GM19438 (cell line): ENCODE data around the gene NUP214.
"Not testable (repeated sequence)": the region's sequence is repeated elsewhere in the genome, so short reads cannot be mapped to it uniquely, and the experiment has no call there.

Source experiments
- ATAC-seq: cut with Tn5 transposase; IDR thresholded peaks from one replicate; pipeline ENCODE4 v1.9.1; 2021; ENCODE audit warnings: low read depth; ENCODE audit not compliant: unreplicated experiment

The NUP214 gene

DNA sequence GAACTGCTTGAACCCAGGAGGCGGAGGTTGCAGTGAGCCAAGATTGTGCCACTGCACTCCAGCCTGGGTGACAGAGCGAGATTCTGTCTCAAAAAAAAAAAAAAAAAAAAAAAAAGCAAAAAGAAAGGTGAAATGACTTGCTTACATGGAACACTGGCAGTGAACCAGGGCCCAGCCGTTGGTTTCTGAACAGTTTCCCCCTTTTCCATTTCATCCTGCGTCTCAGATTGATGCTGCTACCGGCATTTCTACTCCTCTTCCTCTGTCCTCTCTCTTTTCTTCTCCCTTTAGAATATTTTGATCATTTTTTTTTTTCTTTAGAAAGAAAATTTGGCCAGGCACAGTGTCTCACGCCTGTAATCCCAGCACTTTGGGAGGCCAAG, 10.0 kb upstream of the NUP214 start:
- ATAC-seq = not testable (repeated sequence)

DNA sequence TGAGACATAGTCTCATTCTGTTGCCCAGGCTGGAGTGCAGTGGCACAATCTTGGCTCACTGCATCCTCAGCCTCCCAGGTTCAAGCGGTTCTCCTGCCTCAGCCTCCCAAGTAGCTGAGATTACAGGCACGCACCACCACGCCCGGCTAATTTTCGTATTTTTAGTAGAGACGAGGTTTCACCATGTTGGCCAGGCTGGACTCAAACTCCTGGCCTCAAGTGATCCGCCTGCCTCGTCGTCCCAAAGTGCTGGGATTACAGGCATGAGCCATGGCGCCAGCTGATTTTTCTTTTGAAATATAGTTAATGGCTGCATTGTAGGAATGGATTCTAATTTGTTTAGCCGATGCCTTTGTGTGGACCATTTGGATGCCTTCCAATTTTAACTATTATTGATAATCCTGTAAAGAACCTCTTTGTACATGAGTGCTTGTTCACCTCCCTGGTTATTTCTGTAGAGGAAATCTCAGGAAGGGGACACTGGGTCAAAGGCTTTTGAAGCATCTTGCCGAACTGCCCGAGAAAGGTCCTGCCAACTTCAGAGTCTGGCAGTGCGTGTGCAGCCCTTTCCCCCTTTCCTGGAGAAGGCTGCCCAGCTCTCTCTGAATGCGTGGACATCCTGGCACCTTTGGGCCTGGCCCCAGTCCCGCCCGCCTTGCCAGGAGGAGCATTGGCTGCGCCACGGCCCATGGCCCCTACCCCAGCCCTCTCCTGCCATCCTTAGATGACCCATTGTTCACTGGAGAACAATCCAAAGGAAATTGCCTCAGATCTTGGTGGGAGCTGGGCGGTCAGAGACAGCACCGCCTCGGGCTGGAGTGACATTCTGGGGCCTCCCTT, 8.9 kb upstream of the NUP214 start:
- ATAC-seq = no peak

DNA sequence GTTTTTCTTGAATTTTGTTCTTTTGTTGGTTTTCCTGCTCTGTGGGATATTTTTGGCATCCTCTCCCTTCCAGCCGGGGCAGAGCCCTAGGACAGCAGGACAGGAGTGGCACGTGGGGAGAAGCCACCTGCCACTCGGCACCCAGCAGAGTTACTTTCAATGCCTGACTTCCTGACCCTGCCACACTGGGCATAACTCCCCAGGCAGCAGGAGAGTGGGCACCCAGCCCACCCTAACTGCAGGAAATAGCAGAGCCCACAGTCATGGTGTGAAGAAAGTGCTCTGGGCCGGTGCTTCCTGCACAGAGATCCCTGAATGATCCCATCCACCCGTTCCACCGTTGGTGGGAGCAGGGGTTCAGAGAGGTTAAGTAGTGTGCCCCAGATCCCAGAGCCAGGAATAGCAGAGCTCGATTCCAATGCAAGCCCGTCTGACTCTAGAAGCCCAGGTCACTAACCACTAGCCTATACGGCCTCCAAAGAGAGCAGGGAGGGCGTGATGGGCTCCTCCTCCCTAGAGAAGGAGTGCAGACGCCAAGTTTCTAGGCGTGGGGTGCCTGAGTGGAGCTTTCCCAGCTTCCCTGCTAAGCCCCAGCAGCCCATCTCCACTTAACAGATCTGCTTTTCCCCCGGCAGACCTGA, 8.1 kb upstream of the NUP214 start:
- no peak for ATAC-seq

DNA sequence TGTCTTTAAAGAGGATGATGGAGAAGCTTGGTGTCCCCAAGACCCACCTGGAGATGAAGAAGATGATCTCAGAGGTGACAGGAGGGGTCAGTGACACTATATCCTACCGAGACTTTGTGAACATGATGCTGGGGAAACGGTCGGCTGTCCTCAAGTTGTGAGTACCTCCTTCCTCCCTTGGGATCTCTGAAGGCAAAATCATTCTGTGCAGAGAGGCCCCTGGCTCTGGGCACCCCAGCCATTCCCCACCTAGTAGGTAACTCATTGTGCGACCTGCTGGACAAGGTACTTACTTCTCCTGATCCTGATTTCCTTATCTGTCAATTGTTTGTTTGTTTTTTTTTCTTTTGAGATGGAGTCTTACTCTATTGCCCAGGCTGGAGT, 7.6 kb upstream of the NUP214 start:
- ATAC-seq = no peak

DNA sequence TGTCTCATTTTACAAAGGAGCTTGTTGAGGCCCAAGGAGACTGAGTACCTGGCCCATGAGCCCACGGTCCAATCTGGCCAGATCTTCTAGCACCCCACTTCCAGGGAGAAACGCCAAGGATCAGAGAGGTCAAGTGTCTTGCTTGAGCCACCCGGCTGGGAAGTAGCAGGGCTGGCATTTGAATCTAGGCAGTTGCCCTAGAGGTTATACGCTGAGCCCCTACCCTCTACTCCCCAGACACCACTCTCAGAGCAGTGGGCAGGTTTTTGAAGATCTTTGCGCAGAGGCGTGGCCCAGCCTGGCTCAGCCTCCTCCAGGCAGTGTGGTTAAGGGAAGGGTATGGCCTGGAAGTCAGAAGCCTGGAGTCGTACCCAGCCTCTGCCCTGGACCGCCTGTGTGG, 5.8 kb upstream of the NUP214 start:
- no peak for ATAC-seq

DNA sequence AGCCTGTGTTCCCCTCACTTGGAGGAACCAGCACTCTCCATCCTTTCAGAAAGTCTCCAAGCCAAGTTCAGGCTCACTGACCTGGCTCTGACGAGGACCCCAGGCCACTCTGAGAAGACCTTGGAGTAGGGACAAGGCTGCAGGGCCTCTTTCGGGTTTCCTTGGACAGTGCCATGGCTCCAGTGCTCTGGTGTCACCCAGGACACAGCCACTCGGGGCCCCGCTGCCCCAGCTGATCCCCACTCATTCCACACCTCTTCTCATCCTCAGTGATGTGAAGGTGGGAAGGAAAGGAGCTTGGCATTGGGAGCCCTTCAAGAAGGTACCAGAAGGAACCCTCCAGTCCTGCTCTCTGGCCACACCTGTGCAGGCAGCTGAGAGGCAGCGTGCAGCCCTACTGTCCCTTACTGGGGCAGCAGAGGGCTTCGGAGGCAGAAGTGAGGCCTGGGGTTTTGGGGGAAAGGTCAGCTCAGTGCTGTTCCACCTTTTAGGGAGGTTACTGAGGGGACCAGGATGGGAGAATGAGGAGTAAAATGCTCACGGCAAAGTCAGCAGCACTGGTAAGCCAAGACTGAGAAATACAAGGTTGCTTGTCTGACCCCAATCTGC, 4.7 kb upstream of the NUP214 start:
- no peak for ATAC-seq

DNA sequence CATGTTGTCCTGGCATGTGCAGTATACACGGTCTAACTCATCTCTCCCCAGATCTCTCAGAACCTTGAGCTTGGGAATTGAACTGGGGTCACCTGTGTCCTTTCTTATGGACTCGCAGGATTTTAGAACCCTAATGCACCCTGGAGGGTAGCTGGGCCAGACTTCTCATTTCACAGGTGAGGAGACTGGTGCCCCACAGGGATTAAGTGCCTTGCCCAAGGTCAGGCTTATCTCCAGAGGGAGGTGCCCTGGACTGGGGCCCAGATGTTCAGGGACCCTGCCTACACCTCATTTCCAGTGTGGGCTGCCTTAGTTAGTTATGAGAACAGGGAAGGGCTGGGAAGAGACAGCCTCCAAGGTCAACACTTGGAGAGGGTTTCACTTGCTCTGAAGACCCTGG, 4.0 kb upstream of the NUP214 start:
- ATAC-seq = no peak

DNA sequence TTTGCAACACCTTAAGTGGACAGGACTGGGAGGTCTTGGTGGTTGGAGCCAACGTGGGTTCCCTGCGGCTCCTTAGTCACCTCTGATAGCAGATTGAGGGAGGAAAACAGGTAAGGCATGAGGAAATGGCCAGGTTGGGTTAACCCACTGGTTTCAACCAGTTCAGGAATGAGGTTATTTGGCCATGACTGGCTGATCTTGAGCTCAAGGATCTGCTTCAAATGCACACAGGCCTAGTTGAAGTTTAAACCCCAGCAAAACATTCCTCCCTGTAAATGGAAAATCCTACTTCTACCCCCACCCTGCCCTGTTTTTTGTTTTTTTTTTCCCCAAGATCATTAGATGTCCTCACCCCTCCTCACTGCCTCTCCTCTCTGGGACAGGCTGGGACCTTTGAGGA, 3.2 kb upstream of the NUP214 start:
- ATAC-seq = no peak

DNA sequence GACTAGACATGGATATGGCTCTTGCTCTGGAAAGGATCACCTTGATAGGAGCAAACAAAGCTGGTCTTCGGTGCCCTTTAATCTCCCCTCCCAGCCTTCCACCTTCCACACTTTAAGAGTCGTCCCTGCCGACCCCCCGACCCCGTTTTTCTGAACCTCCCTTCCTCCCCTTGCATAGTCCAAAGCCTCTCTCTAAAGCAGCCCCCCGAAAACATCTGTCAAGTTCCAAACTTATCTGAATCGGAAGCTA, 423 bp upstream of the NUP214 start:
- ATAC-seq = peak; percentile 5

DNA sequence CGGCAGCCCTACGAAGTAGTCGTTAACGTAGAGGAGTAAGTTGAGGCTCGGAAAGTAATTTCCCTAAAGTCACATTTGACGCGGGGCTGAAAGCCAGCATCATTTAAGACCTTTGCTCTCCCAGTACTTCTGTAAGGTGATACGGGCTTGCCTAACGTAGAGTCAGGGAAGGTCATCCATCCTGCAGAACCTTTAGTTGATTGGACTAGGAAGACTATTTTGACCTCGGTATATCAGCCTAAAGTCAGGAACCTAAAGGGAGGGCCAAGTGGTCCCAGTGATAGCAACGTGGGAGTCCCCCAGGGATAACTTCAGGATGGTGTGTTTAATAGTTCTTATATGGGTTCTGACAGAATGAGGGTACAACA, 657 bp downstream of the NUP214 start:
- ATAC-seq = no peak

DNA sequence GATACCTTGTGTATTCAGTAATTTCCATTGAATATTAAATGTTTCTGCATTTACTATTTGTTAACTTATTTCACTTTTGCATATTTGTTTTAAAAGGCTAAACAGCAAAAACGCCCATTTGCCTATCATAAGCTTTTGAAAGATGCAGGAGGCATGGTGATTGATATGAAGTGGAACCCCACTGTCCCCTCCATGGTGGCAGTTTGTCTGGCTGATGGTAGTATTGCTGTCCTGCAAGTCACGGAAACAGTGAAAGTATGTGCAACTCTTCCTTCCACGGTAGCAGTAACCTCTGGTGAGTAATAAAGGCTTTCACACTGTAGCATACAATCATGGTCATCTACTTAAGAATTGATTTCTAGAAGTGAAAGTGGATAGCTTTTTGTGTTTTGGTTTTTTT, 3.8 kb downstream of the NUP214 start:
- ATAC-seq = no peak

DNA sequence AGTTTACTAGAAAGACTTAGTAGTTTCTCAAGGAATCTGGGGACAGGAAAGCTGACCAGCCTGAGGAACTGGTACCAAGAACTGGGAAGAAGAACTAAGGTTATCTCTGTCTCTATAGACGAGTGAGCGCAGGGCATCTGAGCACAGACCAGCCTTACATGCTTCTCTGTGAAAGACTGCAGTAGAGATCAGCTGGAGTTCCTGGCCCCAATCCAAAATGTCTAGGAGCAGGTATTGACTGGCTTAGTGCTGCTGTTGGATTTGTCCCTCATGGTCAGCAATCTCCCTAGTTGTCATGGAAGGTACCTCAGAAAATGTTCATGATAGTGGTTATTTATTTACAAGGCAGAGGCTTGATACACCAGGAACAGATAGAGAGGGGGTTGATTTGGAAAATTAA, 13.3 kb downstream of the NUP214 start:
- ATAC-seq = no peak

DNA sequence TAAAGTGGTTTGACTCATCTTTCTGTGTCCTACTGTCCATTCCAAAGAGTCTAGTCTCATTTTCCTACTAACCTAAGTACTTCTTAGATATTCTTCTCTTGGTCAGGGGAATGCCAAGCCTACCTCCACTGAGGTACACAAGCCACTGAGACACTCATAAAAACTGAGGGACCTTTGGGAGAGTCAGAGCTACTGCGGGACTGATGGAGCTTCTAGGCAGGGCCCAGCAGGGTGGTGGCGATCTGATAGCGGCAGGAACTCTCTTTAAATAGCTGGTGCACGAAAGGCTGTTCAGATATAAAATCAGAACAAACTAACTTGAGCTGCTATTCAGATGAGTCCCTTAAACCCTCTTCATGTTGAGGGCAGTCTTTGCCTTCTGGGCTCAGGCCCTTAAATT, 14.7 kb downstream of the NUP214 start:
- ATAC-seq = no peak

DNA sequence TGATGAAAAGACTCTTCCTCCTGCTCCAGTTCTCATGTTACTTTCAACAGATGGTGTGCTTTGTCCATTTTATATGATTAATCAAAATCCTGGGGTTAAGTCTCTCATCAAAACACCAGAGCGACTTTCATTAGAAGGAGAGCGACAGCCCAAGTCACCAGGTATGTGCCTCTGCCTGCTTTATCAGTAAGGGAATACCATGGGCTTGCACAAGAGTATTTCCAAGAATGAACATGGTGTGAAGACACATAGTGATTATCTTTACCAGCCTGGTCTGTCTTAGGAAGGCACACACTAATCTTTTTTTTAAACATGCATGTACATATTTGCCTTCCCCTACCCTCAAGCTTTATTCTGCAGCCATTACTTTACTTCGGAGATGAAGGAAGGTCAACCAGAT, 15.2 kb downstream of the NUP214 start:
- ATAC-seq = no peak

DNA sequence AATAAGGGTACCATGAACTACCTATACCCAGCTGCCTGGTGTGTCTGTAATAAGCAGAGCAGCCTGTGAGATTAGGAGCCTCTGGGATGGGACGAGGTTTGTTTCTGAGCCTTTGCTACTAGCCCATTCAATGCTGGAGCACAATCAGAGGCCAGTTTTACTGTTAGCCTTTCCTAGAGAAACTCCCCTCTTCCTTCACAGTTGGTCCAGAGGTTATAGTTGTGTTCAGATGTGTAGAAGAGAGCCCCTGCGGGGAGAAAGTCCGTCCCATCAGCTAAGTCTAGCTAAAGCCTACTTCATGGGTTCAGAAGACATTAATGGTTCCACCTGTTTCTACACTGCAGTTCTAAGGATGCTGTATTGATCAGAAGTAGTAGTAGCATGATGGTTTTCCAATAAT, 16.8 kb downstream of the NUP214 start:
- ATAC-seq = no peak

DNA sequence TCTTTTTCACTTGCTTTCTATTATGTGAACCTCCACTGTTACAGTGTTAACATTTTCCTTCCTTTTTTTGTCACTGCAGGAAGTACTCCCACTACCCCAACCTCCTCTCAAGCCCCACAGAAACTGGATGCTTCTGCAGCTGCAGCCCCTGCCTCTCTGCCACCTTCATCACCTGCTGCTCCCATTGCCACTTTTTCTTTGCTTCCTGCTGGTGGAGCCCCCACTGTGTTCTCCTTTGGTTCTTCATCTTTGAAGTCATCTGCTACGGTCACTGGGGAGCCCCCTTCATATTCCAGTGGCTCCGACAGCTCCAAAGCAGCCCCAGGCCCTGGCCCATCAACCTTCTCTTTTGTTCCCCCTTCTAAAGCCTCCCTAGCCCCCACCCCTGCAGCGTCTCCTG, 18.8 kb downstream of the NUP214 start:
- no peak for ATAC-seq

DNA sequence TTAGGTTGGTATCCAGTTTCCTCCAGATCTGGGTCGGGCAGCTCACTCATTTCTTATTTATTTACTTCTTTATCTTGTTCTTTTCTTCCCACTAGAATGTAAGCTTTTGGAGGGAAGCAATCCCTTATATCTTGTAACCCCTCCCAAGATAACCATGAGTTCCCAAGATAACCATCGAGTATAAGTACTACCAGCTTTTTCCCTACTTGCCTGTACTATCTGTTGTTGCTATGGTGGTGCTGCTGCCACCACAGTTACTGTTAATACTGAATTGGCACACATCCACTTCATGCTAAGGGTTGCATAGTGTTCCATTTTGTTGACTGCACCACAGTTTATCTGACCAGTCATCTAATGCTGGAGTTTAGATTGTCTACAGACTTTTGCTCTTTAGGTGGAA, 19.9 kb downstream of the NUP214 start:
- no peak for ATAC-seq

DNA sequence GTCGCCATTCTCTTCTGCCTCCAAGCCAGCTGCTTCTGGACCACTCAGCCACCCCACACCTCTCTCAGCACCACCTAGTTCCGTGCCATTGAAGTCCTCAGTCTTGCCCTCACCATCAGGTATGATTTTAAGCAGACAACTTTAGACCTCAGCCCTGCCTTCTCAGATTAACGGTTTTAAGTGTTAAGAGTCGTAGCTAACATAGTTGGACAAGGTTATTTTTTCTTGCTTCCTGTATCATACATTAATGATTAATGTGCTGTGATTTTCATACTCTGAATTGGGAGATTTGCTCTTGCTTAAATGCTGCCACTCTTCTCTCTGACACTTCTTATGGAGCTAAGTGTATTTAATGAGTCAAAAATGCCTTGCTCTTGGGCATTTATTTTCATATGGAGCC, 20.8 kb downstream of the NUP214 start:
- ATAC-seq = no peak

DNA sequence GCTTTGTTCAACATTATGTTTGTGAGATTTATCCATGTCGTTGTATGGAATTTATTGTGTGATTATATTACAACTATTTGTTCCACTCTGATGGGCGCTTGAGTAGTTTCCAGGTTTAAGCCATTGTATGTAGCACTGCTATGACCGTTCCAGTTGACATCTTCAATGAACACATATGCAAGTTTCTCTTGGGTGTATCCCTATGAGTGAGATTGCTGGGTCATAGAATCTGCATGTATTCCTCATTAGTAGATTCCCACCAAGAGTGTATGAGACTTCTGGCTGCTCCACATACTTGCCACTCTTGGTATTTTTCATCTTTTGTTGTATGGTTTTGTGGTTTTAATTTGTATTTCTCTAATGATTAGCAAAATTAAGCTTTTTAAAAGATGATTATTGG, 22.9 kb downstream of the NUP214 start:
- ATAC-seq = no peak

DNA sequence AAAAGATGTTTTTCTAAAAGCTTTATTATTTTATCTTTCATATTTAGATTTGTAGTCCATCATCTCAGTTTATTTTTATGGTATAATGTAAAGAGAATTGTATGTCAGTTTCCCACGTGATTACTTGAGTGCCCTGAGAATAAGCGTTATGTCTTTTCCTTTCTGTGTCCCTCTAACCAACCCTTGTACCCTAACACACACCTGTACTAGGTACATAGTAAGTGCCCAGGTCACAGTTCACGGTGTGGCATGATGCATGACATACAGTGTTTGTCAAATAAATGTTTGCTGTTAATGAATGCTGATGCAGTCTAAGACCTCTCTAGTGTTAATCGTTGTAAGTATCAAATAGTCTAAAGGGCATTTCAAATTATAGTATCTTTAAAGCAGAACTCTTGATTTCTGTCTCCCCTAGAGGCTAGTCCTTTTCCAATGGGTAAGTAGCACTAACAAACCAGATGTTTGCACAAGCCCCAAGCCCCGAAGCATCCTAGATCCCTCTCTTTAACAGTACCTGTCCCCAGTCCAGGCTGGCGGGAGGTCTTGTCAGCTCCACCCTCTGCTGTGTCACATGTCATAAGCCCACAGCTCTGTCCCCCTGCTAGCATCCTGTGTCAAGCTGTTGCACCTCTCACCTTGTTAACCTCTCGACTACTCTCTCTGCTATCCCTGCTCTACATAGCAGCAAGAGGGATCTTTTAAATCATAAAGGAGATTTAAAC, 23.7 kb downstream of the NUP214 start:
- ATAC-seq = no peak

DNA sequence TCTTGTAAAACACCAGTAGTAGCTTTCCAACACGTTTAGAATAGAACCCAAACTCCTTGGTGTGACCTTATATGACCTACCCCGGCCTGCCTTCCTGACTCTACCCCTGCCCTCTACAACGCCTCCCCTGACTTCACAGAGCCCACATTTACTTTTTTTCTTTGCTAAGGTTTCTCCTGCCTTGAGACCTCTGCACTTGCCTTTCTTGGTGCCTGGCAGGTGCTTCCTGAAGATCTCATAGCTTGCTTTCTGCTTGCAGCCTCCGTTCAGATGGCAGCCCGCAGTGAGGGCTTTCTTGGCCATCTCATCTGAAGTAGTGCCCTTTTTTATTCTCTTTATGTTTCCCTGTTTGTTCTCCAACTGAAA, 24.3 kb downstream of the NUP214 start:
- no peak for ATAC-seq

DNA sequence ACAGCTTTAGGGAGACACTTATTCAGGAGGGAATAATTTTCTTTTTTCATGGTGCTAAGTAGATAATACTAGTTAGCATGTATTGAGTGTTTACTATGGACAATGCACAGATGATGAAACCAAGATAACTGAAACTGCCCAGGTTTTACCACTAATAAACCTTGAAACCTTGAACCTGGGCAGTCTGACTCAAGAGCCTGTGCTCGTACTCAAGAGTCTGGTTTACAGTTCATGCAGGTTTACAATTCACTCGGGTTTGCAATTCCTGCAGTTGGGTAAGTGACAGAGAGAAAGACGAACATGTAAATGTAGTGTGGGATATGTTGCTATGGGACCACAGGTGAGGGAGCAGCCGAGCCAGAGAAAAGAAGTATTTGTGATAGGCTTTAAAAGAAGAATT, 28.2 kb downstream of the NUP214 start:
- no peak for ATAC-seq
